ENCODE data around the gene ZFAND3. TPM values are rescaled to one million over a fixed set of nuclear protein-coding genes. Genes with fewer than 3 reads are reported as not detected.

The ZFAND3 gene
- total RNA-seq, 1 experiment from 2014 or later: 64.0 TPM

DNA sequence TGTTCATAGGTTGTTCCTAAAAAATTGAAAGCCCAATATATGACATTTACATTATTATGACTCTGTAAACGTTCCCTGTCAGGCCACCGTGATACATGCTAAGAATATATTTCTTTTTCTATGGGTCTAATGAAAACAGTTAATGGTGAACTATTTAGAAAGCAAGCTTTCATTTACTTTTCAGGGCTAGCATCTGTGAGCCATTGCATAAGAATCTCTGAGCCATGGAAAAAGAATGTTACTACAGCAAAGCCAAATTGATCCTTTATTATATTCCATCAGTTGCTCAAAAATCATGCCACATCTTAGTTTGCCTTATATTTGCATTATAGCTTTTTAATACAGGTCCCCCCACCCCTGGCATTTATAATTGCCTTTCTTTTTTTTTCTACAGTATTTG, 275.5 kb downstream of the ZFAND3 start:
- Histone ChIP-seq H3K27ac (ENCODE audit: low read depth, low read length, poor library complexity, severe bottlenecking) (no peak overlapping the region), H3K4me1 (ENCODE audit: insufficient read depth, low read length, poor library complexity, severe bottlenecking) (peaks cover 4% of the 10 kb centered on the region), H3K27me3 (replicated peaks; ENCODE audit: insufficient read depth, low read depth, low read length, poor library complexity) (no peaks in the 10 kb centered on the region), H3K4me3 (ENCODE audit: low read depth, low read length, poor library complexity, severe bottlenecking) (no peak overlapping the region), H3K36me3 (ENCODE audit: insufficient read depth, low read length, poor library complexity, severe bottlenecking) (no peaks in the 10 kb centered on the region), H3K9me3 (ENCODE audit: low read depth, low read length, poor library complexity, severe bottlenecking) (no peaks in the 10 kb centered on the region)
- no peak for TF ChIP-seq EZH2 (IDR thresholded peaks at IDR 0.05; ENCODE audit: borderline replicate concordance, low read depth, low read length, poor library complexity, severe bottlenecking)
- TF ChIP-seq, protein P1, sequence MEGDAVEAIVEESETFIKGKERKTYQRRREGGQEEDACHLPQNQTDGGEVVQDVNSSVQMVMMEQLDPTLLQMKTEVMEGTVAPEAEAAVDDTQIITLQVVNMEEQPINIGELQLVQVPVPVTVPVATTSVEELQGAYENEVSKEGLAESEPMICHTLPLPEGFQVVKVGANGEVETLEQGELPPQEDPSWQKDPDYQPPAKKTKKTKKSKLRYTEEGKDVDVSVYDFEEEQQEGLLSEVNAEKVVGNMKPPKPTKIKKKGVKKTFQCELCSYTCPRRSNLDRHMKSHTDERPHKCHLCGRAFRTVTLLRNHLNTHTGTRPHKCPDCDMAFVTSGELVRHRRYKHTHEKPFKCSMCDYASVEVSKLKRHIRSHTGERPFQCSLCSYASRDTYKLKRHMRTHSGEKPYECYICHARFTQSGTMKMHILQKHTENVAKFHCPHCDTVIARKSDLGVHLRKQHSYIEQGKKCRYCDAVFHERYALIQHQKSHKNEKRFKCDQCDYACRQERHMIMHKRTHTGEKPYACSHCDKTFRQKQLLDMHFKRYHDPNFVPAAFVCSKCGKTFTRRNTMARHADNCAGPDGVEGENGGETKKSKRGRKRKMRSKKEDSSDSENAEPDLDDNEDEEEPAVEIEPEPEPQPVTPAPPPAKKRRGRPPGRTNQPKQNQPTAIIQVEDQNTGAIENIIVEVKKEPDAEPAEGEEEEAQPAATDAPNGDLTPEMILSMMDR (conservative IDR thresholded peaks at IDR 0.05; ENCODE audit: low read depth, low read length): no peak
- no peak for DNase-seq (ENCODE audit: low spot score)
- ChIA-PET CTCF (no interaction called here), POLR2A (ENCODE audit: low non-redundant PET) (no interaction called here)
- intact Hi-C loops (cut with micrococcal nuclease; ENCODE audit: unreplicated experiment): no loop called here
- BruUV-seq (replicated peaks): no TSS peak

DNA sequence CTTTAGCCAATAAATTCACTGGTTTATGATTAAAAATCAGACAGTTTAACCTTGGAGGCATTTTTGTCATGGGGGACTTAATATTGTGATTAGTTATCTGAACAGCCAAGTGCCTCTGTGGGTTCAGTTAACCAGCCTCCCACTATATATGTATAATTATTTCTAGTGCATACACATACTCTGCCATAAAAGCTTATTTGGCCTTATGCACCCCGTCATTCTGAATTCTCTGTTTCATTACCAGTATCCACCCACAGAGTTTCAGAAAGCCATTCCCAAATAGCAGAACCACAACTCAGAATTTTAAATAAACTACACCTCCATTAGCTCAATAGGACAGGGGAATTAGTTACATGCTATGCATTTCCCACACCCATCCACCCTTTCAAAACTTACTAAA, 279.7 kb downstream of the ZFAND3 start:
- Histone ChIP-seq H3K9me3 (ENCODE audit: low read depth, low read length, poor library complexity, severe bottlenecking) (no peaks in the 10 kb centered on the region), H3K4me3 (ENCODE audit: low read depth, low read length, poor library complexity, severe bottlenecking) (no peak overlapping the region), H3K27ac (ENCODE audit: low read depth, low read length, poor library complexity, severe bottlenecking) (no peak overlapping the region), H3K36me3 (ENCODE audit: insufficient read depth, low read length, poor library complexity, severe bottlenecking) (no peaks in the 10 kb centered on the region), H3K4me1 (ENCODE audit: insufficient read depth, low read length, poor library complexity, severe bottlenecking) (no peaks in the 10 kb centered on the region), H3K27me3 (replicated peaks; ENCODE audit: insufficient read depth, low read depth, low read length, poor library complexity) (no peaks in the 10 kb centered on the region)
- POLR2A ChIA-PET (ENCODE audit: low non-redundant PET): no interaction called here
- DNase-seq (ENCODE audit: low spot score): no peak
- CTCF ChIA-PET: no interaction called here
- TF ChIP-seq, protein P1 (conservative IDR thresholded peaks at IDR 0.05; ENCODE audit: low read depth, low read length): no peak
- no peak for TF ChIP-seq EZH2 (IDR thresholded peaks at IDR 0.05; ENCODE audit: borderline replicate concordance, low read depth, low read length, poor library complexity, severe bottlenecking)
- no TSS peak for BruUV-seq (replicated peaks)
- intact Hi-C loops (cut with micrococcal nuclease; ENCODE audit: unreplicated experiment): no loop called here

- DNase-seq (ENCODE audit: low spot score): no peak
- no peak overlapping the region for H3K27ac ChIP-seq (ENCODE audit: low read depth, low read length, poor library complexity, severe bottlenecking)
- TF ChIP-seq, protein P1 (conservative IDR thresholded peaks at IDR 0.05; ENCODE audit: low read depth, low read length): no peak
- no peak for TF ChIP-seq EZH2 (IDR thresholded peaks at IDR 0.05; ENCODE audit: borderline replicate concordance, low read depth, low read length, poor library complexity, severe bottlenecking)
- ChIA-PET CTCF (interaction anchor here (0.5 kb wide), 1 partner anchor 395 kb away, joined by 4 read pairs; no protein-coding TSS in a partner anchor), POLR2A (ENCODE audit: low non-redundant PET) (no interaction called here)
- no peaks in the 10 kb centered on the region for H3K4me1 ChIP-seq (ENCODE audit: insufficient read depth, low read length, poor library complexity, severe bottlenecking)
- H3K36me3 ChIP-seq (ENCODE audit: insufficient read depth, low read length, poor library complexity, severe bottlenecking): no peaks in the 10 kb centered on the region
- no peaks in the 10 kb centered on the region for H3K27me3 ChIP-seq (replicated peaks; ENCODE audit: insufficient read depth, low read depth, low read length, poor library complexity)
- no peak overlapping the region for H3K4me3 ChIP-seq (ENCODE audit: low read depth, low read length, poor library complexity, severe bottlenecking)
- BruUV-seq (replicated peaks): no TSS peak
- intact Hi-C loops (cut with micrococcal nuclease; ENCODE audit: unreplicated experiment): no loop called here
- H3K9me3 ChIP-seq (ENCODE audit: low read depth, low read length, poor library complexity, severe bottlenecking): no peaks in the 10 kb centered on the region
These were observed 280.9 kb downstream of the ZFAND3 start for GRCh38 chr6:38100380-38100779.
